ENCODE data around the gene CRB2.

The CRB2 gene

DNA sequence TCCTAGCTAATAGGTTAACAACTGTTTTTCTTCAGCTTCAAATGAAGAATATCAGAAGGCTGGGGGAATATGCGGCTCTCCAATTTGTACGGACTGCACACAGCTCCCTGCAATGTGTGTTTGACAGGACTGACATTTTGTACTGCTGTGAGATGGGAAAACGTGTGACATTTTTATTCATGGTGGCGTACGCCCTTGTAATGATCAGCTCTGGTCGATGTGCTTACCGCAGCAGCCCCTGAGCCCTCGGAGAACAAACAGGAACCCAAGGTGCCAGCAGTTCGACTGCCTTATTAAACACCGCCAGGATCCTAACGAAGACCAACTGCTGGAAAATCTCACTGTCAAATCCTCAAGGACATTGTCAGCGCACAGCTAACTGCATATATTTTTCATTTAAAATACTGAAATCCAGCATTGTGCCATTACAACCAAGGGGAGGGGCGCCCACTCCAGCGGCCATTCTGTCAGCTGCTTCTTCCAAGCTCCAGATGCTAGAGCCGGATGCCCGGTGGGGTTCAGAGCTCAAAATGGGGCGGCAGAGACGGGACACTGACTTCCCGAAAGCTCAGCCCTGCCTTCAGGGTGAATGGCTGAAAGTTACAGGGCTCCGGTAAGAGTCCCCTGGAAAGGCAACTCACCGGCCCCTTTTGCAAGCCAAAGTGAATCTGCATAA, 66.8 kb downstream of the CRB2 start:
- H3K27ac ChIP-seq, result no peak overlapping the region
- peak; percentile 11 for DNase-seq (ENCODE audit: low spot score)
- no peak overlapping the region for H3K4me3 ChIP-seq
- TF ChIP-seq, protein P1, sequence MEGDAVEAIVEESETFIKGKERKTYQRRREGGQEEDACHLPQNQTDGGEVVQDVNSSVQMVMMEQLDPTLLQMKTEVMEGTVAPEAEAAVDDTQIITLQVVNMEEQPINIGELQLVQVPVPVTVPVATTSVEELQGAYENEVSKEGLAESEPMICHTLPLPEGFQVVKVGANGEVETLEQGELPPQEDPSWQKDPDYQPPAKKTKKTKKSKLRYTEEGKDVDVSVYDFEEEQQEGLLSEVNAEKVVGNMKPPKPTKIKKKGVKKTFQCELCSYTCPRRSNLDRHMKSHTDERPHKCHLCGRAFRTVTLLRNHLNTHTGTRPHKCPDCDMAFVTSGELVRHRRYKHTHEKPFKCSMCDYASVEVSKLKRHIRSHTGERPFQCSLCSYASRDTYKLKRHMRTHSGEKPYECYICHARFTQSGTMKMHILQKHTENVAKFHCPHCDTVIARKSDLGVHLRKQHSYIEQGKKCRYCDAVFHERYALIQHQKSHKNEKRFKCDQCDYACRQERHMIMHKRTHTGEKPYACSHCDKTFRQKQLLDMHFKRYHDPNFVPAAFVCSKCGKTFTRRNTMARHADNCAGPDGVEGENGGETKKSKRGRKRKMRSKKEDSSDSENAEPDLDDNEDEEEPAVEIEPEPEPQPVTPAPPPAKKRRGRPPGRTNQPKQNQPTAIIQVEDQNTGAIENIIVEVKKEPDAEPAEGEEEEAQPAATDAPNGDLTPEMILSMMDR (IDR thresholded peaks at IDR 0.05), result no peak

DNA sequence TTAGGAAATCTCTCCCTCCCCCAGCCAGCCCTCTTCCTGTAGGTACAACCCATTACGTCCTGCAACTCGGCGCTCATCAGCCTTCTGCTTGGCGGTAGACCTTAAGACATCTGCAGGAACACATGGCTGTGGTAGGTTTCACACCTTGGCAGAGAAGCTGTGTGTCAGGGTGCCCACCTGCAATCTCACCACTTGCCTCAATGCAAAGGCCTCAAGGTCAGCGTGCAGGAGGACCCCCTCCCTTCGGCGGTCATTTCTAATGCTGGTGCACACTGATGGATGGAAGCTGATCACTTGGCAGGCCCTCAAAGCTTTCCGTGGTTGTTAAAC, 67.3 kb downstream of the CRB2 start:
- TF ChIP-seq, protein P1 (IDR thresholded peaks at IDR 0.05), result no peak
- DNase-seq (ENCODE audit: low spot score), result no peak
- no peak overlapping the region for H3K27ac ChIP-seq
- H3K4me3 ChIP-seq, result no peak overlapping the region

DNA sequence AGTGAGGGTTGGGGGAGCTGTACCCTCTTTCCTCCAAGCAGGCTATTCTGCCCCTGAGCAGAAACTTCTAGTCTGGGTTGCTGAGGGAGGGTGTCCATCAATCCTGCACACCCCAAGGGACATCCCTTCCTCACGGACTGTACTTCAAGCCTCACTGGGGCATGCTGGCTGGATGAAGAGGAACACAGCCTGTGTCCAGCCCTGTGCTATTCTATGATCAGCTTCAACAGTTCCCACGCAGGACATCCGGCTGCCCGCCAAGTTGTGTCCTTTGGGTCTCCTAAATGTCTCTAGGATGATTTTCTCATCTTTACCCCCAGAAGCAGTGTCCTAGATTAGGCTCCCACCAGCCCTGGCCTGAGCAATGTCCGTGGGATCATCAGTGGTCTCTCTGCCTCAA, 68.1 kb downstream of the CRB2 start:
- Histone ChIP-seq H3K27ac (no peak overlapping the region), H3K4me3 (no peak overlapping the region)
- peak; percentile 41 for DNase-seq (ENCODE audit: low spot score)
- TF ChIP-seq, protein P1 (IDR thresholded peaks at IDR 0.05), result no peak

DNA sequence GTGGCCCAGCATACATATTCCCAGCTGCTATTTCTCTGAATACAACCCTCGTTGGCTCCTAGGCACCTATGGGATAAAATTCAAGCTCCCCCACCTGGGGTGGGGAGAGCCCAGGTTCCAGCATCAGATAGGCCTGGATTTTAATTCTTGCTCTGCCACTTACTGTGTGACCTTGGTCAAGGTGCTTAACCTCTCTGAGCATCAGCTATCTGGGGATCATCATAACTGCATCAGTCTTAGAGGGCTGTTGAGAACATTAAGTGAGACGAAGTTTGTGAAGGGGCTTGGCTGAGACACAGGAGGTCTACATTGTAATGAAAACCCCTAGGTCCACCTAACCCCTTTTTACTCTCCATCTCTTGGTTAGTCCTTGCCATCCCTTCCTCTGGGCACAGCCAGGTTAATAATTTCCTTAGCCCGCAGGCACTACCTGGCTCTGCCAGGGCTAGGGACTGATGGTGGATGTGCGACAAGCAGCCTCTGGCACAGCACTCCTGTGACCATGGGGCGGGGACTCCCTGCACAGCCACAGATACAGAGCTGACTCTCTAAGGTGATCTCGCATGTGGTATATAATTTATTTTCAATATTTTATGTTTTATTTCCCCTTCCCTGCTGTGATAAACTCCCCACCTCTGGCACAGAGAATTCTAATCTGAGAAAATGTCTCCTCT, 68.7 kb downstream of the CRB2 start:
- Histone ChIP-seq H3K4me3 (no peak overlapping the region), H3K27ac (no peak overlapping the region)
- peak; percentile 21 for DNase-seq (ENCODE audit: low spot score)
- TF ChIP-seq, protein P1 (IDR thresholded peaks at IDR 0.05), result no peak

DNA sequence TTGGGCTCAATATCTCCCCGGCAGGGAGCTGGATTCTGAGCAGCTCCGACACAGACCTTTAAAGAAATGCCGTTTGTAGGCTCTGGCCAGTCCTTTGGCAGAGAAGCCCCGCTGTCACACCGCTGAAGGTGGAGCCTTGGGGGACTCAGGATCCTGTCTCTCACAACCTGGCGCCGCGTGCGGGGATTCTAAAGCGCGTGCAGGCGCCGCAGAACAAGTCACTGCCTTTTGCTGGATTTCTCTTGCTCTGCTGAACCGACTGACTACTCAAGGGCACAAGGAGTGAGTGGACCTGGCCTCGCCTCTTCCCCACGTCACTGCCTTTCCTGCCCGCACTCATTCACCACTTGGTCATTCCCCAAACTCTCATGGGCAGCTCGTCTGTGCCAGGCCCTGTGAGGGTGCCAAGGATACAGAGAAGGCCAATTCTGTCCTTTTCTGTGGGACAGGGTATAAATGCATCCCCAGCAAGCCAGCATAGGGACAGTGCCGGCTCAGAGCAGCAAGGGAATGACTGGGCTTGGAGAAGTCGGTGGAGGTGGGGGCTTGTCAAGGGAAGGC, 69.3 kb downstream of the CRB2 start:
- TF ChIP-seq, protein P1 (IDR thresholded peaks at IDR 0.05), result no peak
- Histone ChIP-seq H3K4me3 (no peak overlapping the region), H3K27ac (no peak overlapping the region)
- peak; percentile 67 for DNase-seq (ENCODE audit: low spot score)

DNA sequence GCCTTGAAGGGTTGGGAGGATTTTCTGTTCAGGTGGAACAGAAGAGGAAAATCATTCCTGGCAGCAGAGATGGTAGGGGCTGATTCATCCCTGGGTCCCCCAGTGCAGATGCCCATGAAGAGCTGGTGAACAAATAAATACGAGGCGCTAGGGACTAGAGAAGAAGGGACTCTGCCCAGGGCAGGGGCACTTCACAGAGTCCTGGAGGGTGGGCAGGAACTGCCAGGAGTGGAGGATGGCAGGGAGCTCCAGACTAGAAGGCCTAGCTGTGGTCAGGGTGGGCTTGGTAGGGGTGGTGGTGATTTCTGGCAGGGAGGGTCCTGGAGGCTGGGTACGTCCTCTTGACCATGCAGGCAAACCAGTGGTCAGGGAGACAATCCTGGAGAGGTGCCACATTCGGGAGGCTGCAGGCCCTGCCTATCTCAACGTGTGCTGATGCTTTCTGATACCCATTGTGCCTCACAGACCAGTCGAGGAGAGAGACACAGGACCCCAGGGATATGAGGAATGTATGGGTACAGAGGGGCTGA, 69.9 kb downstream of the CRB2 start:
- DNase-seq (ENCODE audit: low spot score), result peak; percentile 56
- no peak overlapping the region for H3K4me3 ChIP-seq
- TF ChIP-seq, protein P1 (IDR thresholded peaks at IDR 0.05), result no peak
- no peak overlapping the region for H3K27ac ChIP-seq

Measured in coronary artery (tissue), 2 donors.